HepG2 (cell line): ENCODE results near the gene FAM111B.
"Not testable (repeated sequence)": the region's sequence is repeated elsewhere in the genome, so short reads cannot be mapped to it uniquely, and the experiment has no call there.

Experiments used
- CHCHD3 ChIP-seq: sonication (generic); formaldehyde crosslinking; IDR thresholded peaks from 2 replicates; pipeline ENCODE4 v1.8.0; 2022; ENCODE audit warnings: mild to moderate bottlenecking, missing genetic modification reagents, moderate library complexity
- CTCF ChIP-seq: sonication (generic); formaldehyde crosslinking; IDR thresholded peaks from 2 replicates; pipeline ENCODE4 v1.5.0; 2020; ENCODE audit warnings: mild to moderate bottlenecking, missing genetic modification reagents, moderate library complexity
- FOXA1 ChIP-seq, 2 experiments: fragments of 450-650 bp in 1 of 2; sonication (generic) in 1 of 2; formaldehyde crosslinking in 1 of 2; IDR thresholded peaks; 2 replicates each; pipeline versions ENCODE4 v1.4.0 to v1.6.1; 2016 to 2020; ENCODE audit warnings: missing genetic modification reagents in 1 of 2
- NR2F2 ChIP-seq: IDR thresholded peaks from 2 replicates; pipeline ENCODE4 v1.6.1; 2012; ENCODE audit warnings: low read depth, inconsistent platforms, borderline replicate concordance
- PHF8 ChIP-seq: sonication (generic); formaldehyde crosslinking; IDR thresholded peaks from 2 replicates; pipeline ENCODE4 v1.5.0; 2020; ENCODE audit warnings: missing genetic modification reagents
- POLR2AphosphoS5 ChIP-seq: IDR thresholded peaks from 2 replicates; pipeline ENCODE4 v1.6.1; 2012; ENCODE audit warnings: low read depth, low read length
- ZBTB2 ChIP-seq: sonication (generic); formaldehyde crosslinking; IDR thresholded peaks from 2 replicates; pipeline ENCODE4 v1.8.0; 2022; ENCODE audit warnings: low read depth, missing genetic modification reagents
- ZBTB20 ChIP-seq: sonication (generic); formaldehyde crosslinking; IDR thresholded peaks from 2 replicates; pipeline ENCODE4 v1.8.1; 2023; ENCODE audit warnings: missing genetic modification reagents, low read depth, mild to moderate bottlenecking, borderline replicate concordance
- ZNF362 ChIP-seq: sonication (generic); formaldehyde crosslinking; IDR thresholded peaks from 2 replicates; pipeline ENCODE4 v1.4.0; 2020; ENCODE audit warnings: missing genetic modification reagents, mild to moderate bottlenecking, borderline replicate concordance

GRCh38 chr11:59063996-59064727 is 42.9 kb upstream of the FAM111B start:
- not testable (repeated sequence) for TF ChIP-seq CTCF (CRISPR knock-in tag); ZBTB2 (CRISPR knock-in tag); ZBTB20; NR2F2; PHF8 (CRISPR knock-in tag); ZNF362; FOXA1 (IDR thresholded peaks at IDR 0.05); FOXA1 (CRISPR knock-in tag; IDR thresholded peaks at IDR 0.05); CHCHD3; POLR2AphosphoS5
